Trophoblast cell (in vitro differentiated cells and primary cell): Measurements from ENCODE around the gene TTC39A.

Experiments
- DNase-seq, 2 donors: peaks; one replicate each; pipeline ENCODE4 v3.0.0-alpha.2; 2016
- H2AFZ ChIP-seq: 2 replicates; pipeline ENCODE4 v1.6.1; 2013; ENCODE audit warnings: low read length, moderate library complexity, mild to moderate bottlenecking; ENCODE audit not compliant: insufficient read depth, poor library complexity
- H2AK5ac ChIP-seq: 2 replicates; pipeline ENCODE4 v1.6.1; 2013; ENCODE audit warnings: mild to moderate bottlenecking, low read length
- H2BK120ac ChIP-seq: 2 replicates; pipeline ENCODE4 v1.6.1; 2013; ENCODE audit warnings: low read length, mild to moderate bottlenecking, moderate library complexity; ENCODE audit not compliant: insufficient read depth, poor library complexity
- H2BK12ac ChIP-seq: 2 replicates; pipeline ENCODE4 v1.6.1; 2013; ENCODE audit warnings: mild to moderate bottlenecking, low read length, moderate library complexity
- H2BK5ac ChIP-seq: 2 replicates; pipeline ENCODE4 v1.6.1; 2013; ENCODE audit warnings: low read length, low read depth, moderate library complexity, mild to moderate bottlenecking; ENCODE audit not compliant: poor library complexity
- H3K14ac ChIP-seq: 2 replicates; pipeline ENCODE4 v1.6.1; 2013; ENCODE audit warnings: mild to moderate bottlenecking, low read length
- H3K18ac ChIP-seq: 2 replicates; pipeline ENCODE4 v1.6.1; 2013; ENCODE audit warnings: mild to moderate bottlenecking, low read length
- H3K23ac ChIP-seq: 2 replicates; pipeline ENCODE4 v1.6.1; 2013; ENCODE audit warnings: low read length
- H3K27ac ChIP-seq: 2 replicates; pipeline ENCODE4 v1.5.1; 2013; ENCODE audit warnings: low read depth, mild to moderate bottlenecking, inconsistent platforms, low read length, moderate library complexity
- H3K27me3 ChIP-seq: 2 replicates; pipeline ENCODE4 v1.6.1; 2013; ENCODE audit warnings: inconsistent platforms, mild to moderate bottlenecking, low read length, moderate library complexity; ENCODE audit not compliant: insufficient read depth
- H3K36me3 ChIP-seq, 2 experiments: 1 replicate in 1 of 2; 2 replicates in 1 of 2; pipeline ENCODE4 v1.6.1; 2013; ENCODE audit warnings: low read length in 2 of 2, mild to moderate bottlenecking in 2 of 2, moderate library complexity in 1 of 2; ENCODE audit not compliant: insufficient read depth in 2 of 2, control insufficient read depth in 1 of 2
- H3K4ac ChIP-seq: 2 replicates; pipeline ENCODE4 v1.6.1; 2013; ENCODE audit warnings: low read depth, mild to moderate bottlenecking, low read length, moderate library complexity
- H3K4me1 ChIP-seq, 2 experiments: 1 replicate in 1 of 2; 2 replicates in 1 of 2; pipeline ENCODE4 v1.6.1; 2013; ENCODE audit warnings: low read length in 2 of 2, mild to moderate bottlenecking in 2 of 2, moderate library complexity in 1 of 2; ENCODE audit not compliant: insufficient read depth in 2 of 2, control insufficient read depth in 1 of 2
- H3K4me2 ChIP-seq: 2 replicates; pipeline ENCODE4 v1.6.1; 2013; ENCODE audit warnings: inconsistent platforms, mild to moderate bottlenecking, low read length, moderate library complexity
- H3K4me3 ChIP-seq: 2 replicates; pipeline ENCODE4 v1.5.1; 2013; ENCODE audit warnings: mild to moderate bottlenecking, low read depth, low read length, inconsistent platforms
- H3K79me1 ChIP-seq: one replicate; pipeline ENCODE4 v1.6.1; 2013; ENCODE audit warnings: low read length
- H3K79me2 ChIP-seq: 2 replicates; pipeline ENCODE4 v1.6.1; 2013; ENCODE audit warnings: low read length, mild to moderate bottlenecking; ENCODE audit not compliant: control insufficient read depth, insufficient read depth, poor library complexity
- H3K9ac ChIP-seq: 2 replicates; pipeline ENCODE4 v1.6.1; 2013; ENCODE audit warnings: mild to moderate bottlenecking, low read length
- H3K9me3 ChIP-seq: 2 replicates; pipeline ENCODE4 v1.6.1; 2013; ENCODE audit warnings: low read depth, mild to moderate bottlenecking, control low read depth, inconsistent platforms, low read length; ENCODE audit not compliant: insufficient read depth
- H4K12ac ChIP-seq: 2 replicates; pipeline ENCODE4 v1.6.1; 2013; ENCODE audit warnings: low read depth, mild to moderate bottlenecking, low read length, moderate library complexity
- H4K8ac ChIP-seq: 2 replicates; pipeline ENCODE4 v1.6.1; 2013; ENCODE audit warnings: low read depth, mild to moderate bottlenecking, low read length, moderate library complexity
- H4K91ac ChIP-seq: one replicate; pipeline ENCODE4 v1.6.1; 2013; ENCODE audit warnings: low read depth, mild to moderate bottlenecking, low read length, moderate library complexity
- WGBS: extraction: QIAGEN DNeasy Blood & Tissue Kit; methylation state at CpG from one replicate; pipeline ENCODE4 v1.1.7; 2013; ENCODE audit warnings: missing lambda C conversion rate; ENCODE audit not compliant: insufficient read length, insufficient coverage; ENCODE audit errors: extremely low coverage; 5-methylcytosine and 5-hydroxymethylcytosine counted together

TTC39A gene

GRCh38 chr1:51311826-51312225 is 18.5 kb downstream of the TTC39A start:
- Histone ChIP-seq H2AFZ (no peak overlapping the region), H4K12ac (no peak overlapping the region), H2BK12ac (no peak overlapping the region), H3K79me1 (peaks cover 3% of the 10 kb centered on the region), H3K14ac (no peak overlapping the region), H3K4me3 (no peak overlapping the region), H3K9me3 (no peaks in the 10 kb centered on the region), H3K4ac (no peak overlapping the region), H3K4me2 (no peak overlapping the region), H3K23ac (no peak overlapping the region), H3K18ac (no peak overlapping the region), H2BK5ac (no peak overlapping the region), H4K91ac (no peak overlapping the region), H3K9ac (no peak overlapping the region), H2AK5ac (no peak overlapping the region), H3K27me3 (no peaks in the 10 kb centered on the region), H4K8ac (no peak overlapping the region), H3K79me2 (no peaks in the 10 kb centered on the region), H3K36me3 (peaks cover 0 to 2% of the 10 kb centered on the region in 2 experiments), H3K27ac (no peak overlapping the region), H2BK120ac (no peak overlapping the region), H3K4me1 (peaks cover 6 to 9% of the 10 kb centered on the region in 2 experiments)
- DNase-seq, result no peak
- no CpG with 5 or more reads among the region's 5 CpGs for WGBS

GRCh38 chr1:51310871-51311613 is 19.3 kb downstream of the TTC39A start:
- Histone ChIP-seq H2BK120ac (no peak overlapping the region), H3K23ac (no peak overlapping the region), H3K9ac (no peak overlapping the region), H3K79me1 (peaks cover 3% of the 10 kb centered on the region), H3K4me2 (no peak overlapping the region), H3K18ac (no peak overlapping the region), H4K91ac (no peak overlapping the region), H3K27me3 (no peaks in the 10 kb centered on the region), H3K4me1 (peaks cover 6 to 9% of the 10 kb centered on the region in 2 experiments), H3K9me3 (no peaks in the 10 kb centered on the region), H3K4me3 (no peak overlapping the region), H2AFZ (no peak overlapping the region), H2BK5ac (no peak overlapping the region), H4K8ac (no peak overlapping the region), H2BK12ac (no peak overlapping the region), H2AK5ac (no peak overlapping the region), H3K14ac (no peak overlapping the region), H3K4ac (no peak overlapping the region), H3K36me3 (peaks cover 0 to 2% of the 10 kb centered on the region in 2 experiments), H4K12ac (no peak overlapping the region), H3K27ac (no peak overlapping the region), H3K79me2 (no peaks in the 10 kb centered on the region)
- WGBS, result no CpG with 5 or more reads among the region's 15 CpGs
- no peak for DNase-seq

GRCh38 chr1:51309291-51309690 is 21.1 kb downstream of the TTC39A start:
- Histone ChIP-seq H3K9ac (no peak overlapping the region), H2AK5ac (no peak overlapping the region), H3K4me2 (no peak overlapping the region), H3K14ac (no peak overlapping the region), H3K23ac (no peak overlapping the region), H3K36me3 (peaks cover 0 to 2% of the 10 kb centered on the region in 2 experiments), H4K91ac (no peak overlapping the region), H2BK12ac (no peak overlapping the region), H3K4me1 (peaks cover 3 to 5% of the 10 kb centered on the region in 2 experiments), H3K9me3 (no peaks in the 10 kb centered on the region), H4K12ac (no peak overlapping the region), H3K27me3 (no peaks in the 10 kb centered on the region), H3K4me3 (no peak overlapping the region), H3K79me1 (peaks cover 2% of the 10 kb centered on the region), H4K8ac (no peak overlapping the region), H3K18ac (no peak overlapping the region), H3K27ac (no peak overlapping the region), H2AFZ (no peak overlapping the region), H2BK120ac (no peak overlapping the region), H3K4ac (no peak overlapping the region), H3K79me2 (no peaks in the 10 kb centered on the region), H2BK5ac (no peak overlapping the region)
- no peak for DNase-seq
- no CpG with 5 or more reads among the region's 8 CpGs for WGBS

GRCh38 chr1:51308636-51309035 is 21.7 kb downstream of the TTC39A start:
- H4K8ac ChIP-seq, result no peak overlapping the region
- no peaks in the 10 kb centered on the region for H3K9me3 ChIP-seq
- no peak overlapping the region for H2AFZ ChIP-seq
- no peak overlapping the region for H3K4me3 ChIP-seq
- peaks cover 0 to 2% of the 10 kb centered on the region in 2 experiments for H3K36me3 ChIP-seq
- no peak overlapping the region for H3K18ac ChIP-seq
- no peak overlapping the region for H3K27ac ChIP-seq
- H3K4ac ChIP-seq, result no peak overlapping the region
- H2BK5ac ChIP-seq, result no peak overlapping the region
- H3K14ac ChIP-seq, result no peak overlapping the region
- no peak overlapping the region for H3K9ac ChIP-seq
- H4K91ac ChIP-seq, result no peak overlapping the region
- no peak for DNase-seq
- H3K4me2 ChIP-seq, result no peak overlapping the region
- no peak overlapping the region for H2BK120ac ChIP-seq
- peaks cover 0 to 3% of the 10 kb centered on the region in 2 experiments for H3K4me1 ChIP-seq
- H3K23ac ChIP-seq, result no peak overlapping the region
- no peak overlapping the region for H2AK5ac ChIP-seq
- no peaks in the 10 kb centered on the region for H3K27me3 ChIP-seq
- H3K79me2 ChIP-seq, result no peaks in the 10 kb centered on the region
- no peak overlapping the region for H2BK12ac ChIP-seq
- H3K79me1 ChIP-seq, result no peaks in the 10 kb centered on the region
- H4K12ac ChIP-seq, result no peak overlapping the region
- no CpG with 5 or more reads among the region's 6 CpGs for WGBS
